Measurements from ENCODE around the gene TFEB. TPM values are rescaled to one million over a fixed set of nuclear protein-coding genes. Genes with fewer than 3 reads are reported as not detected.
A peak's percentile ranks its signal among the peaks of the same experiment; 100 is the strongest.

Gene TFEB
- total and polyA plus RNA-seq, 2 of the 8 experiments (the other 6 are each of a cell fraction or from before 2014, with no cell fraction given) = 2.3 to 6.7 TPM

DNA sequence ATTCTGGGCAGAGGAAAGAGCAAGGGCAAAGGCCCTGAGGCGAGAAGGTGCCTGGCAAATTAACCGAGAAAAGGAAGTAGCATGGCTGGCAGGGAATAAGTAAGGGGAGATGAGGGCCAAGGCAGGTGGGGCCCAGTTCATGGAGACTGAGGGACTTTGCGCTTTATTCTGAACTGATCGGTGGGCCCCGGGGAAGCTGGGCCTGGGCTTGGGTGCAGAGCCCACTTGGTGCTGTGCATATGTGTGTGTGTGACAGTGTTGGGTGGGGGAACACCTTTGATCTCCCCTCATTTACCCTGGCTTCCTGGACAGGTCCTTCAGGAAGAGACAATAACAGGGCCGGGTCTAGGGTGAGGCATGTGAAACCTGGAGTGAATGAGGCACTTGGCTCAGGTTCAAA lies 100.0 kb downstream of the TFEB start:
- H2BK12ac ChIP-seq (ENCODE audit: low read depth, low read length) = peak overlapping the region; percentile 39; the same call in 1 of the 2 replicates
- no peak overlapping the region for H3K4ac ChIP-seq (replicated peaks; ENCODE audit: insufficient read length, low read depth, low read length)
- H2AFZ ChIP-seq (ENCODE audit: low read length) = no peak overlapping the region
- peaks cover 0 to 5% of the 10 kb centered on the region in 2 experiments; a peak in 1 of 4 replicates for H3K79me2 ChIP-seq (ENCODE audit: control insufficient read depth in 1 of 2, insufficient read depth in 2 of 2, low read length in 2 of 2)
- ChIA-PET POLR2A (ENCODE audit: partially characterized antibody) (interaction anchor here (1.1 to 1.2 kb wide), 2 partner anchors 20 to 49 kb away, joined by 3 read pairs; no protein-coding TSS in a partner anchor), CTCF (ENCODE audit: partially characterized antibody) (interaction anchor here (1.0 to 6.5 kb wide), 7 partner anchors 9 to 267 kb away, joined by 3 to 48 read pairs (median 8); no protein-coding TSS in a partner anchor)
- H3K9me3 ChIP-seq (ENCODE audit: insufficient read depth in 2 of 2, low read depth in 1 of 2, low read length in 1 of 2) = no peaks in the 10 kb centered on the region
- no peak overlapping the region for H3K4me3 ChIP-seq (ENCODE audit: extremely low read depth in 1 of 4, insufficient read depth in 2 of 4, low read depth in 3 of 4, low read length in 4 of 4)
- no peak overlapping the region for H4K8ac ChIP-seq (ENCODE audit: extremely low read depth, insufficient read depth, low read length)
- no peak overlapping the region for H3K9ac ChIP-seq (replicated peaks in 1 of 4; ENCODE audit: extremely low read depth in 1 of 4, low read depth in 3 of 4, low read length in 3 of 4)
- FAIRE-seq (no peak), DNase-seq (ENCODE audit: low read depth in 1 of 2, low spot score in 2 of 2) (no peak)
- peaks cover 8 to 53% (median 30%) of the 10 kb centered on the region in 4 experiments; a peak in 6 of 7 replicates for H3K27me3 ChIP-seq (replicated peaks in 1 of 4; ENCODE audit: control insufficient read depth in 3 of 4, extremely low read depth in 1 of 4, insufficient read depth in 3 of 4, low read length in 3 of 4)
- no peak overlapping the region for H2BK15ac ChIP-seq (ENCODE audit: low read length)
- H3K23me2 ChIP-seq (ENCODE audit: low read depth, low read length) = peaks cover 22% of the 10 kb centered on the region; the same call in 1 of the 2 replicates
- H3K56ac ChIP-seq (replicated peaks; ENCODE audit: insufficient read length, low read depth, low read length) = no peak overlapping the region
- H3K18ac ChIP-seq (ENCODE audit: extremely low read depth, low read length) = no peak overlapping the region
- H2BK5ac ChIP-seq (ENCODE audit: low read depth, low read length) = no peak overlapping the region
- no peak overlapping the region for H4K91ac ChIP-seq (replicated peaks; ENCODE audit: insufficient read length, low read length)
- H2BK20ac ChIP-seq (ENCODE audit: low read length) = peak overlapping the region; percentile 34; the same call in 1 of the 2 replicates
- H3K4me1 ChIP-seq (replicated peaks in 1 of 4; ENCODE audit: control insufficient read depth in 3 of 4, insufficient read depth in 4 of 4, low read length in 3 of 4) = peaks cover 6 to 15% (median 12%) of the 10 kb centered on the region in 4 experiments
- WGBS, 2 experiments (ENCODE audit: extremely low coverage in 1 of 2, insufficient coverage in 1 of 2, insufficient read length in 1 of 2, insufficient replicate concordance in 2 of 2, low coverage in 1 of 2, low lambda C conversion rate in 2 of 2, missing lambda C conversion rate in 1 of 2) = 88% methylated on average over 6 of the region's 6 CpGs; no CpG with 5 or more reads in 1 of the 2 experiments
- no peak overlapping the region for H2AK5ac ChIP-seq (ENCODE audit: low read depth, low read length)
- no peak overlapping the region for H3K23ac ChIP-seq (ENCODE audit: insufficient read length)
- TF ChIP-seq RXRA (IDR thresholded peaks at IDR 0.05; ENCODE audit: insufficient read depth, low read depth, low read length) (no peak), KDM1A (IDR thresholded peaks at IDR 0.05; ENCODE audit: borderline replicate concordance, low read length) (no peak), CHD2 (IDR thresholded peaks at IDR 0.05; ENCODE audit: low read length) (no peak), BCL11A (IDR thresholded peaks at IDR 0.05; ENCODE audit: low read depth in 2 of 2, low read length in 2 of 2) (no peak), SP4 (IDR thresholded peaks at IDR 0.05; ENCODE audit: low read length) (no peak), CTBP2 (IDR thresholded peaks at IDR 0.05; ENCODE audit: borderline replicate concordance, insufficient read depth, insufficient read length, low read length) (no peak), BRCA1 (IDR thresholded peaks at IDR 0.05; ENCODE audit: low read depth, low read length) (no peak), RBBP5 (IDR thresholded peaks at IDR 0.05; ENCODE audit: borderline replicate concordance, low read depth, low read length) (no peak), TAF1 (IDR thresholded peaks at IDR 0.05; ENCODE audit: low read depth, low read length) (no peak)
- H3K4me2 ChIP-seq (ENCODE audit: insufficient read depth in 1 of 2, low read depth in 2 of 2, low read length in 2 of 2) = no peak overlapping the region
- H4K20me1 ChIP-seq (replicated peaks in 1 of 2; ENCODE audit: control insufficient read depth in 1 of 2, insufficient read depth in 2 of 2, low read length in 2 of 2) = no peaks in the 10 kb centered on the region
- H3K14ac ChIP-seq (ENCODE audit: insufficient read length) = no peak overlapping the region
- H3K79me1 ChIP-seq (ENCODE audit: low read depth, low read length) = peaks cover 2% of the 10 kb centered on the region; the same call in 1 of the 2 replicates
- H4K5ac ChIP-seq (ENCODE audit: insufficient read length, low read depth, low read length) = no peak overlapping the region
- no peak overlapping the region for H3K27ac ChIP-seq (ENCODE audit: low read depth, low read length)
- no peaks in the 10 kb centered on the region for H3K36me3 ChIP-seq (ENCODE audit: control insufficient read depth in 2 of 4, insufficient read depth in 4 of 4, low read length in 3 of 4)
- no peak overlapping the region for H2BK120ac ChIP-seq (replicated peaks; ENCODE audit: low read depth, low read length)
